Kidney (tissue), 14 donors: Measurements from ENCODE around the gene DDX25. TPM values are rescaled to one million over a fixed set of nuclear protein-coding genes. Genes with fewer than 3 reads are reported as not detected.

ENCODE experiments used
- DNase-seq, 5 donors: peaks; one replicate each; pipeline ENCODE4 v3.0.0-alpha.2; 2013 to 2020
- FAIRE-seq: peaks from 2 replicates; lab custom pipeline; 2012; peaks lifted over from hg19 to GRCh38; lab: Jason Lieb, UNC
- H3K27ac ChIP-seq, 2 donors: one replicate each; pipeline ENCODE4 v1.7.0; 2013; ENCODE audit warnings: low read depth in 2 of 2, low read length in 2 of 2, inconsistent platforms in 1 of 2
- H3K27me3 ChIP-seq: one replicate; pipeline ENCODE4 v1.7.1; 2013; ENCODE audit warnings: low read length, inconsistent platforms; ENCODE audit not compliant: control insufficient read depth, insufficient read depth
- H3K36me3 ChIP-seq, 3 donors: one replicate each; pipeline versions ENCODE4 v1.7.0 to v1.7.1; 2013; ENCODE audit warnings: low read length in 3 of 3, control low read depth in 1 of 3, inconsistent platforms in 1 of 3; ENCODE audit not compliant: insufficient read depth in 3 of 3, control insufficient read depth in 2 of 3
- H3K4me1 ChIP-seq, 3 donors: one replicate each; pipeline versions ENCODE4 v1.7.0 to v1.7.1; 2013; ENCODE audit warnings: low read length in 3 of 3, inconsistent platforms in 1 of 3, low read depth in 1 of 3; ENCODE audit not compliant: control insufficient read depth in 2 of 3, insufficient read depth in 2 of 3
- H3K4me3 ChIP-seq, 3 donors: one replicate each; pipeline versions ENCODE4 v1.7.0 to v1.8.1; 2013; ENCODE audit warnings: low read length in 3 of 3, control low read depth in 1 of 3, inconsistent platforms in 1 of 3
- H3K9ac ChIP-seq, 3 donors: one replicate each; pipeline versions ENCODE4 v1.7.0 to v1.7.1; 2013; ENCODE audit warnings: low read length in 3 of 3, control low read depth in 1 of 3, inconsistent platforms in 1 of 3
- H3K9me3 ChIP-seq, 3 donors: one replicate each; pipeline versions ENCODE4 v1.7.0 to v1.7.1; 2013; ENCODE audit warnings: low read length in 3 of 3, control low read depth in 1 of 3, inconsistent platforms in 1 of 3; ENCODE audit not compliant: control insufficient read depth in 2 of 3, insufficient read depth in 1 of 3
- CTCF ChIP-seq: IDR thresholded peaks from 3 replicates; pipeline ENCODE4 v1.5.1; 2012; ENCODE audit warnings: mild to moderate bottlenecking, moderate library complexity, borderline replicate concordance; ENCODE audit not compliant: insufficient read depth; ENCODE audit errors: extremely low read depth
- intact Hi-C: fragments of 100-400 bp; cut with DNase I; formaldehyde crosslinking; loops from one replicate; pipeline ENCODE4 v1.11.1; 2022
- polyA plus RNA-seq: library from polyadenylated mRNA; stranded (reverse); fragments of 350-450 nt; fragmentation: Illumina TruSeq; extraction: RNeasy Lipid Tissue Mini Kit (QIAGEN cat#74804); gene quantifications from one replicate; pipeline ENCODE4 v1.2.3, GENCODE V29; 2014; ENCODE audit warnings: low read depth, low replicate concordance; ENCODE audit not compliant: insufficient read depth
- total RNA-seq: library from RNA; stranded (reverse); fragmentation: NEBNext Ultra II Directional; extraction: Animal tissue kit (Norgen Biotek cat#: 25700); gene quantifications from one replicate; pipeline ENCODE4 v1.2.1, GENCODE V29; 2021
- donor health status: control.
- donor health status: control.
- donor health status: control.
- donor health status: control.
- donor health status: control.
- donor health status: DM: yes; HTN: yes; CAD: no.
- donor health status: Normal renal cell carcinoma (clear cell type).

DDX25 gene
- total and polyA plus RNA-seq, 2 donors from 2014 or later, result 1.1 to 3.8 TPM

GRCh38 chr11:125942771-125943428, 38.6 kb downstream of the DDX25 start:
- H3K36me3 ChIP-seq, result no peaks in the 10 kb centered on the region
- no peaks in the 10 kb centered on the region for H3K4me1 ChIP-seq
- no peak overlapping the region for H3K9ac ChIP-seq
- intact Hi-C loops, result no loop called here
- TF ChIP-seq CTCF, result no peak
- FAIRE-seq, result no peak
- DNase-seq, result no peak
- no peaks in the 10 kb centered on the region for H3K27me3 ChIP-seq
- H3K27ac ChIP-seq, result no peak overlapping the region
- H3K9me3 ChIP-seq, result no peaks in the 10 kb centered on the region
- no peak overlapping the region for H3K4me3 ChIP-seq

GRCh38 chr11:125943661-125944349, 39.5 kb downstream of the DDX25 start:
- no peak for TF ChIP-seq CTCF
- H3K4me3 ChIP-seq, result no peak overlapping the region
- intact Hi-C loops, result no loop called here
- H3K27me3 ChIP-seq, result no peaks in the 10 kb centered on the region
- no peaks in the 10 kb centered on the region for H3K36me3 ChIP-seq
- FAIRE-seq (no peak), DNase-seq (no peak)
- H3K9me3 ChIP-seq, result no peaks in the 10 kb centered on the region
- no peaks in the 10 kb centered on the region for H3K4me1 ChIP-seq
- no peak overlapping the region for H3K9ac ChIP-seq
- no peak overlapping the region for H3K27ac ChIP-seq

GRCh38 chr11:125944350-125945010, 40.2 kb downstream of the DDX25 start:
- FAIRE-seq (no peak), DNase-seq (no peak)
- Histone ChIP-seq H3K27ac (no peak overlapping the region), H3K27me3 (no peaks in the 10 kb centered on the region), H3K4me1 (no peaks in the 10 kb centered on the region), H3K9me3 (no peaks in the 10 kb centered on the region), H3K36me3 (no peaks in the 10 kb centered on the region), H3K9ac (no peak overlapping the region), H3K4me3 (no peak overlapping the region)
- intact Hi-C loops, result no loop called here
- no peak for TF ChIP-seq CTCF
